ENCODE data around the gene PTPRM.

Gene PTPRM

DNA sequence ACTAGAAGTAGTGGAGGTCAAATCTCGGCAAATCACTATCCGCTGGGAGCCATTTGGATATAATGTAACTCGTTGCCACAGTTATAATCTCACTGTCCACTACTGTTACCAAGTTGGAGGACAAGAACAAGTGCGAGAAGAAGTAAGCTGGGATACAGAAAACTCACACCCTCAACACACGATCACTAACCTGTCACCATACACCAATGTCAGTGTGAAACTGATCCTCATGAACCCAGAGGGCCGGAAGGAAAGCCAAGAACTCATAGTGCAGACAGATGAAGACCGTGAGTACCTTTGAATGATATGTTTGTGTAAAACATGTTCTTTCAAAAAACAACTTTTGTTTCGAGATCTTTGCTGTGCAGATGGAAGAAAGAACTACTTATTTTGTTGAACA, 502.6 kb downstream of the PTPRM start:
- DNase-seq = no peak

DNA sequence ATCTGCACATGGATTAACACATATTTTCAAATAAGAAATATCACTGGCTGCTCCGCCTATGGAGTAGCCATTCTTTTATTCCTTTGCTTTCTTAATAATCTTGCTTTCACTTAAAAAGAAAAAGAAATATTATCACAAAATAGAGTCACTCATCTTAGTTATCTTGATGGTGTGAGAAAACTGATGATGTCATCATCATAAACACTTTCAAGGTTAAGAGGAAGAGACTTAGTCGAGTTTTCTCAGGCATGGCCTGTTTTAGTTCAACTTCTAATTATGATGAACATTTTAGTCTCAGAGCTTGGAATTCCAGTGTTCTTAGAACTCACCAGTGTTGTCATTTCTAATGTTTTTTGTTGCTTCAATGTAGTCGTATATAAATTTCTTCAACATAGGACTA, 506.1 kb downstream of the PTPRM start:
- DNase-seq = no peak

DNA sequence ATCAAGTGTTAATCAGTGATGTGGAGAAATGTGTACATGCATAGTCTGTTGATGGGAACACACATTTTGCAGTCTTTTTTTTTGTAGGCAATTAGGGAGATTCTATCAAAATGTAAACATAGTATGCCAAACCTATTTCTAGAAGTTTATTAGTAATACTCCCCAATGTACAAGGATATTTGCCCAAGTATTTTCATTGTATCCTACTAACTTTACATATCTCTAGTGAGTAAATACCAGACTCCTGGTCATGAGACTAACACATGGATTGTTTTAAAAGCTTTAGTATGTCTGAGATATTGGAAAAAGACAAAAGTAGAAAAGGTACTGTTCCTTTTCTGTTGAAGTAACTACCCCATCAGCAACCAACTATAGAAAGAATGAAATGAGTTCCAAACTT, 513.0 kb downstream of the PTPRM start:
- no peak for DNase-seq

DNA sequence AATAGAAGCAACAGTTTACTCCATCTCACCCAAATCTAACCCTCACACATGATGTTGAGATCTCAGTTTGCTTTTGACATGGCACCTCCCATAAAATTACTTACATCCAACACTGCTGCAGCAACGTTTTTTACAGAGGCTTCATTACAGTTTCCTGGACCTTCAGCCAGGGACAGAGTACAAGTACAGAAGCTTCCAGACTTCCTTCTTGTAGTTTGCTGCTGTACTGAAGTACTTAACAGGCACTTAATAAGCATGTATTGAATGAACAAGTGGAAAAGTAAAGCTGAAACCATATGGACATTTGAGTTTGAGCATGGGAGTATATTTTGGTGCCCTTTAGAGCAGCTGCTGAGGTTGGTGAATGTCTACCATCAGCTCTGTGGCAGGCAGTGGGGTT, 514.2 kb downstream of the PTPRM start:
- DNase-seq = no peak

DNA sequence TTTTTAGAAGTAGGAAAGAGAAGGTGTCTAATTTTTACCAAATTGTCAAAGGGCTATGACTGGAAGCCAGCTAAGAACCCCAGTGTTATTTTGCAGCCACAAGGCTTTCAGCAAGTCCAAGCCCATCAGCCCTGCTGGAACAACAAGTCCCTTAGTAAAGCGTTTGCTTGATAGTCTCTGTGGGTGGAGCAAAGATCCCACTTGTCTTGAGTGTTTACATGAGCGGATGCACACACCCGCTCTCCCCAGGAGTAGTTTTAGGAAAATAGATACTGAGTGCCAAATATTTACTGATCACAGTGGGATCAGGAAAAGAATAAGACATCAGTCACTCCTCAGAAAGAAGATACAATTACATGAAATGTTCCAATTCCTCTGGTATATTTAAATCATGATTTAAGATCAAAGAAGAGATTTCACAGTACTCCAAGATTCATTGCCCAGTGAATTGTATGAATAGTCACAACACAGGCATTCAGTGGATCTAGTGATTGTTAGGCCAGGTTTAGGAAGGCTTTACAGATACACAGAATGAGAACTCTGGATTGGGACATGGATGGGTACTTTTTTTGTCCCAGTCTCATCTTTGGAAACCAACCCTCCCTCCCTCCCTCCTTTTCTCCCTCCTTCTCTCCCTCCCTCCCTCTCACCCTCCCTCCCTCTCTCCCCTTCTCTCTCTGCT, 514.9 kb downstream of the PTPRM start:
- DNase-seq = no peak

DNA sequence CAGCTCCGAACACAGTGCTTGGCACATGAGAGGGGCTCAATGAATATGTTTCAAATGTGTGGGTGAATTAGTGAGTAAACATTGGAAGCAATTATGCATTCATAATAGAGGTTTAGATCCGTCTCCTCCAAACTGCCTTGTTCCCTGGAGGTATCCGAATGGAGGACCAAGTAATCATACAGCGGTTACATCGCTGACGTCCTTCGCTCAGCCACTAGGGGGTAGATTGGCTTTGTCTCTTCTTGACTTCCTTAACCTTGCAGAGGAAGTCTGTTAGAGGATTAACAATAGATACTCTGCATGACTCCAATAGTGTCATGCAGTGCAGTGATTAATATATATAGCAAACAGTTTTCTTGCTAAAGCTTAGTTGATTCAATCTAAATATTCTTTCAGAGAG, 517.0 kb downstream of the PTPRM start:
- no peak for DNase-seq

DNA sequence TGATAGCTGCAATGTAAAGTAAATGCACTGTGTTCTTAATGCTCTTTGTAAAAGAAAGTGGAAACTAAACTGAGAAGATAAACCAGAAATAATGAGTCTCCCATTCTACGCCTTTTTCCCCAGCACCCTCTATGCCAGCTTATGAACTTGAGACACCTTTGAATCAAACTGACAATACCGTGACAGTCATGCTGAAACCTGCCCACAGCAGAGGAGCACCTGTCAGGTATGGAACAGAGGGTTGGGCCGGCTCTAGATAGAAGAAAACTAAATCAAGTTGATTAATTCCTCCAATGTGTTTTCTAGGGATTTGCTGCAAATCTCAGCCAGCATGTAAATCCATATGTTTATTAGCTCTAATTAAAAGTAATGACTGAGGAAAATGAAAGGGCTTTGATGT, 521.5 kb downstream of the PTPRM start:
- DNase-seq = peak; percentile 74

DNA sequence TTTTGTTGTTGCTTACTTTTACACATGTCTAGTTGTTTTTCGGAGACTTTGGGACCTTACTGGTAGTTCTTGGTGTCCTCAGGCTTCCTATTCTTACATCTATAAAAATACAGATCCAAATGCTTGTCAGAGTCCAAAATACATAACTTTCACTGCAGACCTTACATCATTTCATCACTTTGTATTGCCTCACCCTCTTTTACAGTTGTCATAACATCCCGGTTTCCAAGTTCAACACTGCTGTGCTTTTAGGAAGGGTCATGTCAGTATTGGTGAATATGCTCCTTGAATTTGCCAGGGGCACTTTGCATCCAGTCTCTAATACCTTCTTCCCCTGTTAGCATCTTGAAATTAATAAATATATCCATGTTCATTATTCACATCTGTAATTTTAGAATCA, 523.9 kb downstream of the PTPRM start:
- DNase-seq = no peak

DNA sequence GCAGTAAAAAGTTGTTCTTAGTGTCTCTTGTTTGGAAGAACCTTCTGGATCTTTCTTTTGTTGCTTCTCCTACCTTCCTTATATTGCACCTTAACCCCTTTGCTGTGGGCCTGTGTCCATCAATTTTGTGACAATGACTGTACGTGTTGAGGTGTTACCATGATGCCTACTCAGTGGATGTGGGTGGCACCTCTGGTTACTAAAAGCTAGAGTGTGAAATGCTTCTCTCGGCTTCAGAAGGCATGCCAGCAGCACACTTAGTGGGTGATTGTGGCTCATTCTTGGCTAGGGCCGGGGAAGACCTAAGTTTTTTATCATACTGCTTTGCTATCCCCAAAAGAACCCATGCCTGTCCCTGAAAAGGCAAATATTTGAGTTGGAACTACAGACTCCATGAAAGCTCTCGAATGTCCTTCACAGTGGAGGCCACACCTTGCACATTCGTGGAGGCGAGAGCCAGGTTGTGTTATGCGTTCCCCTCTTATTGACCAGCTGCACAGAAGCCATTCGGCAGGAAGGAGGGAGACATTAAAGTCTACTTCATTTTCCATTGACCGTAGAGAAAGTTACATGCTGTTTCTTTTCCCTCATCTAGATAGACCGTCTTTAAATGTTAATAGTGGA, 528.9 kb downstream of the PTPRM start:
- DNase-seq = no peak

DNA sequence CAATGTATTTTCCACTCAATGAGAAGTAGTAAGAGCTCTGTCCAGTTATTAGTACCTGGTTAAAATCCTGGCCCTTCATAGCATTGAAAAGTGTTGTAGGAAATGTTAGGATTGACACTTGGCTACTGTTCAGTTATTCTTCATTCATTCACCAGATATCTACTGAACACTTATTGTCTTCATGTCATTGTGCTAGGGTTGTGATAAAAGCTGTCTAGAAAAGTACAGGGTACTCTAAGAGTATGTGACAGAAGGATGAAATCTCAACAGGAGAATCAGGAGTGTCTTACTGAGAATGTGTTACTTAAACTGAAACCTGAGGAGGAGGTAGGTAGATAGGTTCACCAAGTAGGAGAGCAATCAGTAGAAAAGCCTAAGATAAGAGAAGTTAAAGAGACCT, 530.3 kb downstream of the PTPRM start:
- DNase-seq = no peak

DNA sequence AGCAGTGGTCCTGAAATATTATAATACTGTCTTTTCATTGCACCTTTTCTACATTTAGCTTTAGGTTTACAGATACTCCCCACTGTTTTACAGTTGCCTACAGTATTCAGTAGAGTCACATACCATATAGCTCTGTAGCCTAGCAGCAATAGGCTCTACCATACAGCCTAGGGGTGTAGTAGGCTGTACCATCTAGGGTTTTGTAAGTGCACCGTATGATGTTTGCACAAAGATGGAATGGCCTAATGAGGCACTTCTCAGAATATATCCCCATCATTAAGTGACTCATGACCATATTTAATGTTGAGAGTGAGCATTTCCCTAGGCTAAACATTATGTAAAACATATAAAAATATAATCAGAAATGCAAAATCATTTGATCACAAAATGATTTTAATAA, 530.8 kb downstream of the PTPRM start:
- DNase-seq = no peak

DNA sequence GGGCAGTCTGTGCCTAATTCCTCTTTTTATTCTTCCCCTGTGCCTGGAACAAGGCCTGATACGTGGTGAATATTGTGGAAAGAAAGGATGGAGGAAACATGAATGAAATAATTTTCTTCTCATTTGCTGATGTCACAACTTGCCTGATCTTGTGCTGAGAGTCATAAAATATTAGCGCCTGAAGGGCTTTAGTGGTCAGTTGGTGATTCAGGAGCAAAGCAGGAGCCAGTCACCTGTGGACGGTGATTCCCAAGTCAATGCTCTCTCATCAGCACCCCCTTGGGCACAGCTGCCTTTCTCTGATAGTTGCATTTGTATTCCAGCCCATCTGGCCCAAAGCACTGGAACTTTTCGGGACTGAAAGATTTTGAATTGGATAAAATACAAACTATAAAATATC, 539.5 kb downstream of the PTPRM start:
- DNase-seq = no peak

DNA sequence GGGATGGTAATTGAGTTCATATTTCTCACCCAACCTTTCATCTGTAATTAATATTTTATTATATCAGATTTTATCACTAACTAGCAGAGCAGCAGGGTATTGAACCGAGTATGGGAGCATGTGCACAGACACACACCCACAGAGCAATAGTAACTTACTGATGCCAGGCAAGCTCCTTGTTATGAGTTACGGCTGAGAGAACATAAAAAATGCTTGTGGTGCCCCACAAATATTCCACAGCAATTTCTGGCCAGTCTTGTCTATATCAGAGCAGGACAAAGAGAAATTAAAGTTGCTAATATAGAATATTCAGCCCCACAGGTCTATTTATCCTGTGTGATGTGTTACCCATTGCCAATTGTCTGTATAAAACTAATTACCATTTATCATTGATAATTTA, 540.3 kb downstream of the PTPRM start:
- DNase-seq = no peak

DNA sequence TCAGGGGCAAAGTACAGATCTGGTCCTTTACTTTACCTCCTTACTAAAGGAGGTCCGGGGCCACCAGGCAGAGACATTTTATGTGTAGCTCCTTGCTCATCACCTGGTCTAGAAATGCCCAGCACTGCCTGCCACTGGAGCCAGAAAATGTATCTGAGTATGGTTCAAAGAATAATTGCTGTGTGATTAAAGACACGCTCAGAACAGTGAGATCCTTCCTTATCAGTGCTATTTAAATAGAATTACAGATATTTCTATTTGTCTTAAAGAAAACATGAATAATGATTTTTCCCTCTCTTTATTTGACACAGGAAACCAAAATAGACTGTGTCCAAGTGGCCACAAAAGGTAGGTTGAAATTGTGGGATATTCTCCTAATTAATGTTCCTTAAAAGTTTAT, 547.4 kb downstream of the PTPRM start:
- no peak for DNase-seq

DNA sequence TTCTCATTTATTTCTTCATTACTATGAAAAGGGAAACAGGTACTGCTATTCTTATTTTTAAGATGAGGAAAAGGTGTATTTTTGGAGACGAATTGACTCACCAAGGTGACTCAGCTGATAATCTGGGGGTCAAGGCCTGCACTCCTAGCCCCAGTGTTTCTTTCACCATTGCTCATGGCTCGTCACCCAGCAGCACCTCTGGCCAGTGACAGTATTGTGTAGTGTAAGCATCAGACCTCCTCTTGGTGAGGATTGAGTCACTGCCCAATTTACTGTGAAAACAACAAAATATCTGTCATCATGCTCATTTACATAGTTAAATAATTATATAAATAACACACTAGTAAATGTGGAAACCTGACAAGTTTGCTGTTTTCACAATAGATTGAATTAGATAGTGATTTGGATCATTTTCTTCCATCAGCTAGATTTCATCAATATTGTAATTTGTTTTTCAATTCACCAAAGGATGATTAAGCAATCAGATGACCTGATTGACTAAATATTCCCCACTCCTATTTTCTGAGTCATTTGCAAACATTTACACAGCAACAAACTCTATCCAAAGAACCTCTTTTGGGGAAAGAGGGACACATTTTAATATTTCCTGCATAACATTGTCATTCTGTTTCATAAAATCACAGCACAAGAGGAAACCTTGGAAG, 549.4 kb downstream of the PTPRM start:
- no peak for DNase-seq

DNA sequence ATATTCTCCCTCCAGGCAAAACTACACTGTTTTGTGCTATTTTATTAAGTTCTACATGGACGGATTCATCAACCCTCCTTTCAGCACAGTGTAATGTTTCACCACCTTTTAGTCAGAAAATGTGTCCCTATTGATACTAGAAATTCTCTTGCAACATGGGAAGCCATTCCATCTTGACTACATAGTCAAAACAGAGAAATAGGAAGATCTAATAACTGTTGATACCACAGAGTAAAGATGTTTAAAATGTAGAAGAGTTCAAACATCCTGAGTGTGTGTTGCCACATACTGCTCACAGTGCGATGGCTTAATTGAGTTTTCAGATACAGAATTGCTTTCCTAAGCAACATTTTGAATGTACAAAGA, 549.9 kb downstream of the PTPRM start:
- DNase-seq = no peak

DNA sequence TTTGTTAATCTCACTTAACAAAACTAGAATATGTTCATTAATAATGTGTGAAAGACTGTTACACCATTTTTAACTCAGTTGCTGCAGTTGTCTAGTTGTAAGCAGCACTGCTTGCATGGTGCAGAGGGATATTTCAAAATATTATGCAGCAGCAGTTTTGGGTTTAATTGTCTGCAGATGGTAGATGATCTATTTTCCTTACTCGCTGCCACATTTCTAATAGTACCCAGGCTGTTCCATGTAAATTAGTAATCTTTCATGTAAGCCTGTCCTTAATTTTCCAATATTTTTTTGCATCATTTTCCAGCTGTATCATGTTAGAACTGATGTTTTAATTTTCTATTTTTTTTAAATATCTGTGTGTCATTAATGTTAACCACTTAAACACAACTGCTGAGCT, 554.0 kb downstream of the PTPRM start:
- no peak for DNase-seq

DNA sequence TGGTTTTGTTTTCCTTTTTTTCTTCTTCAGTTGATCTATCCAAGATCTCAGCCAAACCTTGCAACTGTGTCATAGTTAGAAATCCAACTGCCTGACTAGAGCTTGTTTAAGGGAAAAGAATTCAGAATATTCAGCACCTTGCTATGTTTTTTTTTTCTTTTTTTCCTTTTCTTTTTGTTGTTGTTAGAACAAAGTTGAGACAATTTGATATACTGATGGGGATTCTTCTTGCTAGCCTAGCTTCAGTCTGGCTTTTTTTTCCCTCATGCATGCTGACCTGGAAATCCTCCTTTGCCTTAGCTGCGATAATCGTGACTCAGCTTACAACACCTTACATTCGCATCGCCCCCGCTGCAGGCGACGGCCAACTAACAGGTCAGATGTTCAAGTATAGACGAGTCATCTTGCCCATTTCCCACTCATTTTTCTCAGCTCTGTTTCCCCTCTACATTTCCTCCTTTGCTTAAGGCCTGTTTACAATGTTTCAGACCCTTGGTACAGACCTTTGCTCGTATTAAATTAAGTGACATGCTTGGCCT, 554.9 kb downstream of the PTPRM start:
- DNase-seq = no peak

DNA sequence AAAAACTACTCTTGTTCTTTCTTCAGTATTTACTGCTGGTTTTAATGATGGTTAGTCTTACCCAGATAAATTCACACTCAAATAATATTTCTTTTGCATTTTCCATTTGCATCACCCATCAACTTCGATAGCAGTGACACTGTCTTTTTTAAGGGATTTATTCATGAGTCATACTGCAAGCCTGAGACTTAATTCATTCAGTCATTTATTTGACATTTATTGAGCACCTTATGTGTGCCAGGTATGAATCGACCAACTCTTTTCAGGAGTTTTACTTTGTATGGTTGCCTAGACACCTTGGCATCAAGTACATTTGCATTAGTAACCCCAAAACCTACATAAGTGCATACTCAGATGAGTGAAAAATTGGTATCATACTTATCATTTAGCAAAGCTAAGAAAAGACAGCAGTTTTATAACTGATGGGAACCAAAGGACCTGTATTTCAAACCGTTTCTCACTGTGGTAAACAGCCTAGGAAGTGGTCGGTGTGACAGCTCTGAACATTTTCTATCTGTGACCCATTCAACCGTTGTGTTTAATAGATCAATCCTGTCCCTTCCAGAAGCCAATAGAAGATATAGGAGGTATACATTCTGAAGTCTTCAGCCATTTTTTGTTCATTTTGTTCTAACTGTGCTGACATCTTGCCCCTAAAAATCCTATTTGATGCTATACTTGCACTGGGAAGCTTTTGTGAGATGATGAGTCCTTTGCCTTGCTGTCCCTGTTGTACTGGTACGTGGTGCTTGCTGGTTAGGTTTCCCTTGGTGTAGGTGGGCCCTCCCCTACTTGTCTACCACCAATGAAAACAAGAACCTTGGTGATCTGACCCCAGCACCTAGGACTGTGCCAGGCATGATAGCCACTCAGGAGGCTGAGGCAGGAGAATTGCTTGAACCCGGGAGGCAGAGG, 557.4 kb downstream of the PTPRM start:
- DNase-seq = no peak

DNA sequence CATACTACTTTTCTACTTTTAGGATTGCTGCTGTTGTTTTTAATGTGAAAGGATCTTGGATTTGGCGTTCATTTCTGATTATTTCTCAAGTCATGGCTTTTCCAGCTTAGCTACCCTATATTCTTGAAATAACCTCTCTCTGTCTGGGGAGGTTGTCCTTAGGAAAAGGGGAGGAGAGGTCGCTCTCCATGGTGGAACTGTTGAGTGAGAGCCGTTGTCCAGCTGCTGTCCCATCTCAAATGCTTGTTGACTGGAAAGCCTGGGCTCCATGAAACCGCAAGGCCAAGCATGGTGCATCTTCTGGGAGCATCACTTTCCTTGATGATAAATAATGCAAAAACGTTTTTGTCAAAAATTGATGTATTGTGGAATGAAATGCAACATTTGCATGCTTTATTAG, 563.0 kb downstream of the PTPRM start:
- no peak for DNase-seq

DNA sequence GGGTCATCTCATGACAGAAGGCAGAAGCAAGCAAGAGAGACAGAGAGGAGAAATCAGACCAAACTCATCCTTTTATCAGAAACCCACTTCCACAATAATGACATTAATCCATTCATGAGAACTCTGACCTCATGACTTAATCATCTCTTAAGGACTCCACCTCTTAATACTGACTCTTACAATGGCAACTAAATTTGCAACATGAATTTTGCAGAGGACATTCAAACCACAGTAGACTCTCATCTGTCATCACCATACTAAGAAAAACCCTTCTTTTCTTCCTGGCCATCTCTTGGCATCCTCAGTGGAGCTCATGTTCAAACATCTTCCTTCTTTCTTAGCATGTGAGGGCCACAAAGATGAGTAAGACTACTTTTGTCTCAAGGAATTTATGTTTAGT, 565.9 kb downstream of the PTPRM start:
- no peak for DNase-seq

DNA sequence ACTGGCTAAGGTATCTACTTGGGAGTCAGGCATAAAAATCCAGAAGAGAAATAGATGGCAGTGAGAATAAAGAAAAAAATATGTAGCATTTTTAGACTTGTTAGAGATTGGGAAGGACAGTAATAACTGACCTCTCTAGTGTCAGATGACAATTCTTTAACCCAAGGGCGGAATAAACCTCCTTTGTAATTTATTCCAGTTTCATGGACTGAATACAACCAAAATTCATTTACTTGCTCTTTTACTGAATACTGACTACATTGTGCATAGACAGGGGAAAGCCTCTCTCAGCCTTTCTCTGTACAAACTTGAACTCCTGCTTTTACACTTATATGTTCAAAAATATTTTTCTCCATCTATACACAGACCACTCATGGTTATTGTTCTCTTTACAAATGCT, 566.8 kb downstream of the PTPRM start:
- DNase-seq = no peak

DNA sequence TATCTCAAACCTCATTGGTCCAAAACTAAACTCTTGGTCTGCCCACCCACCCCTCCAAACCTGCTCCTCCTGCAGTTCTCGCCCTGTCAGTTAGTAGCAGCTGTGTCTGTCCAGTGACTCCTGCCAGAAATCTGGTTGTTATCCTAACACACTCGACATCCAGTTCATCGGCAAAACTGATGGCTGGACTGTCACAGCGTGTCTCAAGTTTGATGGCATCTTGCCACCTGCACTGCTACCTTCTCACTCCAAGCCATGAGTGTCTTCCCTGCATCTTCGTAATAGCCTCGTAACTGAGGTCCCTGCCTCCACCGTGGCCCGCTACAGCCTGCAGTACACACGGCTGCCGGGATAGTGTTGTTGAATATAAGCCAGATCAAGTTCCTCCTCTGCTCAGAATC, 572.0 kb downstream of the PTPRM start:
- no peak for DNase-seq

Measured in NCI-H2171 (cell line).